AG04450 (cell line): ENCODE data around the gene BFSP1. TPM values are rescaled to one million over a fixed set of nuclear protein-coding genes. Genes with fewer than 3 reads are reported as not detected.

Experiments
- CTCF ChIA-PET: fragments of 300-600, 350-600 bp; formaldehyde crosslinking; extraction: SDS; loops from one replicate; lab custom pipeline; 2022; ENCODE audit warnings: antibody characterized with exemption, inconsistent platforms; lab: Charles Lee
- POLR2A ChIA-PET: fragments of 350-600 bp; formaldehyde crosslinking; extraction: SDS; loops from one replicate; lab custom pipeline; 2021; ENCODE audit warnings: antibody characterized with exemption, inconsistent platforms; lab: Yijun Ruan, JAX
- DNase-seq: peaks from one replicate; pipeline ENCODE4 v3.0.0-alpha.2; 2011; ENCODE audit warnings: low read depth, low spot score
- H3K27ac ChIP-seq: one replicate; pipeline ENCODE4 v1.5.1; 2012; ENCODE audit warnings: low read depth, low read length, control low read depth
- H3K27me3 ChIP-seq: one replicate; pipeline ENCODE4 v1.6.0; 2012; ENCODE audit warnings: low read length; ENCODE audit not compliant: control insufficient read depth, insufficient read depth
- H3K4me3 ChIP-seq: 2 replicates; pipeline ENCODE4 v1.5.1; 2011; ENCODE audit warnings: mild to moderate bottlenecking, low read depth, low read length, control low read depth
- H3K9me3 ChIP-seq: 2 replicates; pipeline ENCODE4 v1.5.1; 2012; ENCODE audit warnings: low read length; ENCODE audit not compliant: control insufficient read depth, insufficient read depth
- polyA plus RNA-seq: library from polyadenylated mRNA; depleted of rRNA; stranded (reverse); fragments of >200 nt; gene quantifications from 2 replicates; pipeline ENCODE4 v1.2.3, GENCODE V29; 2011
- TF ChIP-seq, protein P1 (sequence below): IDR thresholded peaks from 2 replicates; pipeline ENCODE4 v1.5.1; 2011; ENCODE audit warnings: low read depth, low read length, control low read depth, inconsistent platforms

The BFSP1 gene
- polyA plus RNA-seq, 1 experiment, result 2.9 TPM

DNA sequence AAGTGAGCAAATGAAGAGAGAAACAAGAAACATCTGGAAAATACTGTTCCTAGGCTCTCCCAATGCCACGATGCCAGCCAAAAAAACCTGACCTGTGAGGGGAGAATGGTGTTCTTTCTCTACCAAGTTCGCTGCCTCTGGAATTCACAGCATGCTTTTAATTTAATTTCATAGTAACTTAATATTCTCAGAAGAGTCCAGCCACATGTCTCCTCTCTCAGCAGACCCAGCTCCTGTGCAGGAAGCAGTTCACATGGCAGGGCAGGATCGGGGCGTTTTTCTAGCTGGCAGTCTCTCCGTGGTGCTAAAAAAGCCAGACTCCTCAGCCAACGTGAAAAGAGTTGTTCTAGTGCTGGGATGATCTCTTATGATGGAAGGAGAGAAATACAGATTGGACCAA is 57.5 kb downstream of the BFSP1 start:
- ChIA-PET CTCF (no interaction called here), POLR2A (no interaction called here)
- Histone ChIP-seq H3K4me3 (no peak overlapping the region), H3K27me3 (peaks cover 11% of the 10 kb centered on the region), H3K9me3 (no peaks in the 10 kb centered on the region), H3K27ac (no peak overlapping the region)
- TF ChIP-seq, protein P1, sequence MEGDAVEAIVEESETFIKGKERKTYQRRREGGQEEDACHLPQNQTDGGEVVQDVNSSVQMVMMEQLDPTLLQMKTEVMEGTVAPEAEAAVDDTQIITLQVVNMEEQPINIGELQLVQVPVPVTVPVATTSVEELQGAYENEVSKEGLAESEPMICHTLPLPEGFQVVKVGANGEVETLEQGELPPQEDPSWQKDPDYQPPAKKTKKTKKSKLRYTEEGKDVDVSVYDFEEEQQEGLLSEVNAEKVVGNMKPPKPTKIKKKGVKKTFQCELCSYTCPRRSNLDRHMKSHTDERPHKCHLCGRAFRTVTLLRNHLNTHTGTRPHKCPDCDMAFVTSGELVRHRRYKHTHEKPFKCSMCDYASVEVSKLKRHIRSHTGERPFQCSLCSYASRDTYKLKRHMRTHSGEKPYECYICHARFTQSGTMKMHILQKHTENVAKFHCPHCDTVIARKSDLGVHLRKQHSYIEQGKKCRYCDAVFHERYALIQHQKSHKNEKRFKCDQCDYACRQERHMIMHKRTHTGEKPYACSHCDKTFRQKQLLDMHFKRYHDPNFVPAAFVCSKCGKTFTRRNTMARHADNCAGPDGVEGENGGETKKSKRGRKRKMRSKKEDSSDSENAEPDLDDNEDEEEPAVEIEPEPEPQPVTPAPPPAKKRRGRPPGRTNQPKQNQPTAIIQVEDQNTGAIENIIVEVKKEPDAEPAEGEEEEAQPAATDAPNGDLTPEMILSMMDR, result no peak
- no peak for DNase-seq

DNA sequence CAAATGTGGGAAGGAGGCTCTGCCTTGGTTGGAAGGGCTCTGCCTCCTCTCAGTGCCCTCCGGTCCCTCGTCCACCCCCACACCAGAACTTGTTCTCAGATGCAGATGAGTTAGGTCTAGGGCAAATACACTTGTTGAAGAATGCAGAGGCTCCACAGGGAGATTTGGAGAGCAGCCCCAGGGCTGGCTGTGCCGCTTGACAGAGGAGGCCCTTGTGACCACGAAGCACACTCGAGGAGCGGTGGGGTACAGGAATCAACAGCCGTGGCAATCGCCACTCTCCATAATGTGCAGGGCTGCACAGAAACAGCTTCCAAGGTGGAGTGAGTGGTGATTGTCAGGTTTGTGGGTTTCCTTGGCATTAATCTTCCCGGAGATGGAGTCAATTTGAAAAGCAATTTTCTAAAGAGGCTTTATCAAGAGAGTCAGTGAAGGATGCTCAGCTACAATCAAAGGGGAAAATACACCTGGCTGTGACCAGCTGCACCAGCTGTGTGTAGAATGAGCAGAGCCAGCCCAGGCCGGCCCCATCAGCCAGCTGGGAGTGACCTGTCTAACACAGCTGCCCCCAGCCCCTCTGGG is 59.5 kb downstream of the BFSP1 start:
- no peak overlapping the region for H3K4me3 ChIP-seq
- no peak overlapping the region for H3K27ac ChIP-seq
- CTCF ChIA-PET, result no interaction called here
- DNase-seq, result no peak
- H3K27me3 ChIP-seq, result peaks cover 11% of the 10 kb centered on the region
- TF ChIP-seq, protein P1, result no peak
- POLR2A ChIA-PET, result no interaction called here
- H3K9me3 ChIP-seq, result no peaks in the 10 kb centered on the region; the same call in 1 of the 2 replicates

DNA sequence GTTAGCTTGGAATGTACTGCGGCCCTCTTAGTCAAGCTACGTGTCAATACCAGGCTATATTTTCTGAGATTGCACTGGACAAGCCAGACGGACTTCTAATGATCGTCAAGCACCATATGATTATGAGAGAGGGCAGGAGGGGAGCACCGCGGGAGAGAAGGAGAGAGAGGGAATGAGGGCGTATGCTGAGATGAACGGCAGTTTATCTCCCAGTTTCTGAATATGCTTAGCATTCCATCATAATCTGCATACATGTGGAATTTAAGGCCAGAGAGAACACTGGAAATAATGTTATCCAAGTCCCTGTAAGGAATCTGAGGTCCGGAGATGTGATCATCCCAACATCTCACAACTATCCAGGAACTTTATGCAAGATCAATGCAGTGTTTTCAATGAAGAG is 60.2 kb downstream of the BFSP1 start:
- DNase-seq, result no peak
- TF ChIP-seq, protein P1, result no peak
- ChIA-PET POLR2A (no interaction called here), CTCF (no interaction called here)
- H3K27ac ChIP-seq, result no peak overlapping the region
- no peak overlapping the region for H3K4me3 ChIP-seq
- no peaks in the 10 kb centered on the region; the same call in 1 of the 2 replicates for H3K9me3 ChIP-seq
- H3K27me3 ChIP-seq, result peaks cover 11% of the 10 kb centered on the region

DNA sequence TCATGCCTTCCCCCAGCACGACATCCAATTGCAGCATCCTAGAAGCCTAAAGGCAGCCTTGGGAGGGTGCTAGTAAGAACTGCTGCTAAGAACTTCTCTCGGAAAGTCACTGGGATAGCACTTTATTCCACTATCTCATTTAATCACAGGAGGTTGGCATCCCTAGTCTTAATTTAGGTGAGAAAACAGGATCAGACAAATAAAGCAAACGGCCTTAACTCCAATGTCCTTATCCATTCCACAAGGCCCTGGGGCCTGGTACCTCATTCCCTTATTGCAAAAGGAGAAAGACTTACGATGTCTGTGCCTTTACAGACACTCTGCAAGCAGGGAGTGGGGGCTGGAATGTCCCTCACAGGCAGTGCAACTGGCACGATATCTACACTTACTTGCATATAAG is 60.7 kb downstream of the BFSP1 start:
- DNase-seq, result no peak
- ChIA-PET POLR2A (no interaction called here), CTCF (no interaction called here)
- Histone ChIP-seq H3K9me3 (no peaks in the 10 kb centered on the region; the same call in 1 of the 2 replicates), H3K27me3 (peaks cover 11% of the 10 kb centered on the region), H3K4me3 (no peak overlapping the region), H3K27ac (no peak overlapping the region)
- TF ChIP-seq, protein P1, result no peak

DNA sequence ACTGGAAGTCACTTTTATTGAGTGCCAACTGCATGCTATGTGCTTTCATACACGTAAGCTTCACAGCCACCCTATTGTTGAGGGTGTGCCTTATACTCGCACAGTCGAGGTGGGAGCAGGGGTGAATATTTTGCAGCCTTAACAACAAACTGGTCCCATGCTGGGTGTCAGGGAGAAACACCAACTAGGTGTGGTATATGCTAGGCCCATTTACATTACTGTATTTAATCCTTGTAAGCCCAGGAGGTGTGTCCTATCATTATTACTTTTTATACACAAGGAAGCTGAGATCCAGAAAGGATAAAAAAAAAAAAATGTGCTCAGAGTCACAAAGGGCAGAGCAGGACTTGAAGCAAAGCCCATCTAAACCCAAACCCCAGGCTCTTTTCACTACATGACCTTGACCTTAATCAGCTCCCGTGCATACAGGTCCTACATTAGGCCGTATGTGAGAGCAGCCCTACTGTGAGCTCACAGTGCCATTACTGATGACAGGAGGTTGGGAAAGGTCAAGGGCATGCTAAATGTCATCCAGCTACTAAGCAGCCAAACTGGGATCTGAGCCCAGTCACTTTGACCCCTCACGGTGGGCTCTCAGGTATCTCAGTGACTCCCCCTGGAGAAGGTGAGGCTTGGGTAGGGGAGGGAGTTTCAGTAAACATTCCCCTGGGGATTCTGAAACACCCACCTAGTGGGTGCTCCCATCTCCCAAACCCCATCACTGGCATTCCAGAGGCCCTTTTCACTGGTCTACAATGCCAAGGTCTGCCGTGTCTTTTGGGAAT is 61.7 kb downstream of the BFSP1 start:
- no peak overlapping the region for H3K4me3 ChIP-seq
- TF ChIP-seq, protein P1, result no peak
- no peak for DNase-seq
- POLR2A ChIA-PET, result no interaction called here
- H3K27me3 ChIP-seq, result peaks cover 11% of the 10 kb centered on the region
- CTCF ChIA-PET, result interaction anchor here (0.5 kb wide), 1 partner anchor 1047 kb away, joined by 4 read pairs; no protein-coding TSS in a partner anchor
- H3K27ac ChIP-seq, result no peak overlapping the region
- peaks cover 2% of the 10 kb centered on the region; the same call in 1 of the 2 replicates for H3K9me3 ChIP-seq
